NCI-H2081 (cell line): ENCODE data around the gene NHERF1.

Experiments
- DNase-seq, 2 experiments: peaks; one replicate each; lab custom pipeline; 2025; lab: John Stamatoyannopoulos, UW

The NHERF1 gene

DNA sequence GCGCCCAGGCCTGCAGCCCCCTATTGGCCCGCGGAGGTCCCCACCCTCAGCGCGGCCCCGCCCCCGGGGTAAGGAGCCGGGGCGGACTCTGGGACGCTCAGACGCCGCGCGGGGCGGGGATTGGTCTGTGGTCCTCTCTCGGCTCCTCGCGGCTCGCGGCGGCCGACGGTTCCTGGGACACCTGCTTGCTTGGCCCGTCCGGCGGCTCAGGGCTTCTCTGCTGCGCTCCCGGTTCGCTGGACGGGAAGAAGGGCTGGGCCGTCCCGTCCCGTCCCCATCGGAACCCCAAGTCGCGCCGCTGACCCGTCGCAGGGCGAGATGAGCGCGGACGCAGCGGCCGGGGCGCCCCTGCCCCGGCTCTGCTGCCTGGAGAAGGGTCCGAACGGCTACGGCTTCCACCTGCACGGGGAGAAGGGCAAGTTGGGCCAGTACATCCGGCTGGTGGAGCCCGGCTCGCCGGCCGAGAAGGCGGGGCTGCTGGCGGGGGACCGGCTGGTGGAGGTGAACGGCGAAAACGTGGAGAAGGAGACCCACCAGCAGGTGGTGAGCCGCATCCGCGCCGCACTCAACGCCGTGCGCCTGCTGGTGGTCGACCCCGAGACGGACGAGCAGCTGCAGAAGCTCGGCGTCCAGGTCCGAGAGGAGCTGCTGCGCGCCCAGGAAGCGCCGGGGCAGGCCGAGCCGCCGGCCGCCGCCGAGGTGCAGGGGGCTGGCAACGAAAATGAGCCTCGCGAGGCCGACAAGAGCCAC lies at the start of gene NHERF1:
NHERF1 (plus strand) TSS at position 100 of the 750 bp plus-strand sequence; CDS start at position 319, 219 bp downstream.
- DNase-seq = peak; percentile 95

DNA sequence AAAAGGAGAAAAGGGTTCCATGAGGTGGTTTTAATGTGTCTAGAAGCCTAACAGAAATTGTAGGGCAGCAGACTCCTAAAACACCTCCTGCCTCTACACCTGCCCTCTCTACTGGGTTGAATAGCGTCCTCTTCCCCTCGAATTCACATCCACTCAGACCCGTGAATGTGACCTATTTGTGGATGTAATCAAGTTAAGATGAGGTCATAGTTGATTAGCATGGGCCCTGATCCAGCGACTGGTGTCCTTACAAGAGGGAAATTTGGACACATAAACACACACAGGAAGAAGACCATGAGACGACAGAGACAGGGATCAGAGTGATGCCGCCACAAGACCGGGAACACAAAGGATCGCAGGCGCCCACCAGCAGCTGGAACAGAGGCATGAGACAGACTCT lies 49.2 kb upstream of the NHERF1 start:
- no peak for DNase-seq

DNA sequence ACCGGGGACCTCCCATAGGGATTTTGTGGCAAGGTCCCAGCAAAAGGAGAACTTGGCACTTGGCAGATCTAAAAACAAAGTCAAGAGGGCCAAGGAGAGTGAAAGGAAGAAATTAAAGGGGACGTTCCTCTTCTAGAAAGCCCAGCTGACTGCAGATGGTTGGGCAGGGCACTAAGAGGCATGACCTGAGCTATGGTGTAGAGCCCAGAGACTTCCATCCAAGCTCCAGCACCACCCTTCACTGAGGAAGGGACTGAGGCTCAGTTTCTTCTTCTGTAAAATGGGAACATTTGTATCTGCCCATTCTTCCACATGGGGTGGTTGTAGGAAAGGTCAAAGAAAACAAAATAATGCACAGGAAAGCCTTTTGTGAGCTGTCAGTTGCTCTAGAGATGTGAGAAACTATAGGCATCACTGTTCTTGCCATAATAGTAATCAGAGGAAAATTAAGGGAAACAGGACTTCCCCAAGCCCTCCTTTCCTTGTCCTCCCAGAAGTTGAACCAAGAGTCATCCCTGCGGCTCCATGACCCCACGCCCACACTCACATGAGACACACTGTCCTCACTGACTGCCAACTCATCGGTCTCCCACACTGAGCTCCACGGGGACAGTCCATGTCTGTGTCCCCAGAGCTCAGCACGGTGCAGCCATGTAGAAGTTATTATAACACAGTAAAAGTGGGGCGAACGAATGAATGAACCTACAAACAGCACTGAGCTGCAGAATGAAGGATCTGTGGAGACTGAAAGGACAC lies 46.1 kb upstream of the NHERF1 start:
- no peak for DNase-seq

DNA sequence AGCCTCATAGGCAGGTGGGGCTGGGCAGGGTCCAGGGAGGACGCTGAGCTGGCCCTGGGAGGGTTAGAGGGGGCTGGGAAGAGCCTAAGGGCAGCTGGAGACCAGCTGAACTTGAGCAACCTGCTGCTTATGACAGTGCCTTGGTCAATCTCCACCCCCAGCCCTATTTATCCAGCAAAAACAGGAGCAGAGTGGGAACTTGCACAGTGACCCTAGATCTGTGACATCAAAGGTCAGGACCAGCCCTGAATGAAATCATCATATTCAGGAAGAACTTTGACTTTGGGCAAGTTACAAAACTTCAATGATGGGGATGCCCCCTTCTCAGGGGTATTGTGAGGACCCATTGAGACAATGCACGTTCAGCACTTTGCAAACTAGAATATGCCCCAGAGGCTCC lies 45.1 kb upstream of the NHERF1 start:
- DNase-seq = no peak

DNA sequence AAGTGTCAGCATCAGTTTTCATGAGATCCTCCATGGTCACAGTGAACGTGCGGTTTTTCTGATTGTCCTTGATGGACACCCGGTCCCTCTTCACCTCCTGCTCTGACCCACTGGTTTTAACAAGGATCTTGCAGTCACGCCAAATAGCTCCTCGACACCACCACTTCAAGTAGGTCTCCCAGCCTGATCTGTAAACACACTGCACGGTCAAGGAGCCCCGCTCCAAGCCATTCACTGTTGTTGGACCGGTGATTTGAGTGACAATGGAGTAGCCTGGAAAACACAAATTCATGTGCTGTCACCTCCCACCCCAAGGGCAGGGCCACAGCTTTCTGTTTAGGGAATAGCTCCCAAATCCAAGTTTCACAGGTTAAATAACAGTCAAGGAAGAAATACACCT lies 43.9 kb upstream of the NHERF1 start:
- no peak for DNase-seq

DNA sequence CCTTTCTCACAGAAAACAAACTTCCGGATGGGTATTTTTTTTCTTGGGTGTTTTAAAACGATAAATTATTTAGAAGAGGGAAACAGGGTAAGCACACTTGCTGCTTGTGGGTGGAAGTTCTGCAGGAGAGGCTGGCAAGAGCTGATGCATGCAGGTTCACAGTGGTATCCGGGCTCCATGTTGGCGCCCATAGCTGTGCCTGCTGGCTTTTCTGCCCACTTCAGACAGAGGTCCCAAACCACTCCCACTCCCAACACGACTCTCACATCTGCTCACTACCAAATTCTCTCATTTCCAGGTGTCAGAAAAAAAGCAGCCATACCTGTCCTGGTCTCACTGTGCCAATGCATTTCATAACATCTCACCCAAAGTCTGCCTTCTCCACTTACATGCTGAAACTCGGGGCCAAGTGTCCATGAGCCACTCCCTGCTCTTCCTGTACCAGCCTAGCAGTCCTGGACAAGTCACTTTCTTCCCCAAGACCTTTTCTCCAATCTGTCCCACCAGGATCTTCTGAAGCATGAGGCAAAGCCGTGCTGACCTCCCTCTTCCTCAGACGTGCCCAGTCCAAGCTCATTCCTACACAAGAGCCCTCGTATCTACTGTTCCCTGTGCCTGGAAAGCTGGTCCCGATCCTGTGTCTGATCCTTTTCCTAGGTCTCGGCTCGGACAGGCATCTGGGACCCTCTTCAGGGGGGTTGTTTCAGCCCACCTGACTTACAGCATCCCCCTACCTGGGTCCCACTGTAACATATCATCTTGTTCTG lies 37.2 kb upstream of the NHERF1 start:
- no peak for DNase-seq

DNA sequence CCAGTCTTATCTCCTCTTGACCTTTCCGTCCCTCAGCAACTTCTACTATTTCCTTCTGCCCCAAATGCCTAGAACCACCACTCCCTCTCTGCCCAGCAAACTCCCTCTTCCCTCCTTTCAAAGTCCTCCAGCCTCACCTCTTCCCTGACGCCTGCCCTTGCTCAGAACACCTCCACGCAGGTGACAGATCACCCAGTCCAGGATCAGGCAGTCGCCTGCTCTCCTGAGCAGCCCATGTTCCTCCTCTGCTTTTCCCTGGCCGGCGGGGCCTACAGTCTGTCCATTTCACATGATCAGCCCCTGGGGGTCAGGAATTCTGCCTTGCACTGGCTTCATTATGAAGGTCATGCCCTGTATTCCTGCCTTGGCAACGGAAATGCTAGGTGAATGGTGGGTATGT lies 36.1 kb upstream of the NHERF1 start:
- no peak for DNase-seq

DNA sequence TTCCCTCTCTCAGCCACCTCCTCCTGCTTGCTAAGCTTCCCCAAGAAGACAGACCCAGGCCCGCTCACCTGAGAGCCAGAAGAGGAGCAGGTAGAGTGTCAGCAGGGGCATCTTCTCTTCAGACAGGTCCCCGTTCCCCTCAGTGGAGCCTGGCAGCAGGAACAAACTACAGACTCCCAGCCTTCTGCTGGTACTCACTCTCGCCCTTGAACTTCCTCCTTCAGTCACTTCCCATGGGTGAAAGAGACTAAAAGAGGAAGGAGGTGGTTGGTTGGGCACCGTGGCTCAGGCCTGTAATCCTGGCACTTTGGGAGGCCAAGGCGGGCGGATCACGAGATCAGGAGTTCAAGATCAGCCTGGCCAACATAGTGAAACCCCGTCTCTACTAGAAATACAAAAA lies 35.7 kb upstream of the NHERF1 start, which contains the start of gene CD300LF:
CD300LF (minus strand) TSS at position 168 of the 400 bp plus-strand sequence; CDS start at position 111, 57 bp downstream.
- no peak for DNase-seq

DNA sequence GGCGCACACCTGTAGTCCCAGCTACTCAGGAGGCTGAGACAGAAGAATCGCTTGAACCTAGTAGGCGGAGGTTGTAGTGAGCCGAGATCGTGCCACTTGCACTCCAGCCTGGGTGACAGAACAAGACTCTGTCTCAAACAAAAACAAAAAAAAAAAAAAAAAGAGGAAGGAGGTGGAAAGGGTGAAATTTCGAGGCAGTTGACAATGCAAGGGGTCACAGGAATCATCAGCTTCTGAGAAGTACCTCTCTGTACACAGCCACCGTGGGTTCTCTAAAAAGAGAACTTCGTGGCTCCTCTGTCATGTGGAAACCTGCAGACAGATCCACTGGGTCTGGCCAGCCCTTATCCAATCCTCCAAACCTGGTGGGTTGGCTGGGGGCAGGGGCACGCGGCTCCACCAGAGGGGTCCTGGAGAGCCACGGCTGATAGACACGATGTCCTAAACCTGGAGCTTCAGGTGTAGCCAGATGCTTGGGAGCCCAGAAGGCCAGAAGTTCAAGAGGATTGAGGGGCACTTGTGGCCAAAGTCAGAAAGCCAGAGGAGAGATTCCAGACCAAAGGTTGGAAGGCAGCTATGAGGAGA lies 35.2 kb upstream of the NHERF1 start:
- no peak for DNase-seq

DNA sequence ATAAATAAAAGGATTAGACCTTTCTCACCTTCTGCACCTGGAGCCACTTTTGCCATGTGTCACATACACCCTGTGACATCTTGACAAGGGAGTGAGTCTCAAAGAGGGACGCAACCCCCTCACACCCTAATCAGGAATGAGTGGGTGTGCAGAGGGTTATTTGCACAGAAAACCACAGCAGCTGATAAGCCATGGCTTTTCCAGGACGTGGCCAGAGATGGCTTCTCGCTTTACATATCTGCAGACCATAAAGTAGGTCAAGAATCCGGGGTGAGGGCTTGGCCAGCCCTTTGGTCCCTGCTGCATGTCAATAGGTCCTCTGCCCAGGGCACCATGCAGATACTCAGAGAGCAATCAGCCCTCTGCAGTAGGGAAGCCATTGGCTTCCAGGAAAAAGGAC lies 33.3 kb upstream of the NHERF1 start:
- DNase-seq = no peak

DNA sequence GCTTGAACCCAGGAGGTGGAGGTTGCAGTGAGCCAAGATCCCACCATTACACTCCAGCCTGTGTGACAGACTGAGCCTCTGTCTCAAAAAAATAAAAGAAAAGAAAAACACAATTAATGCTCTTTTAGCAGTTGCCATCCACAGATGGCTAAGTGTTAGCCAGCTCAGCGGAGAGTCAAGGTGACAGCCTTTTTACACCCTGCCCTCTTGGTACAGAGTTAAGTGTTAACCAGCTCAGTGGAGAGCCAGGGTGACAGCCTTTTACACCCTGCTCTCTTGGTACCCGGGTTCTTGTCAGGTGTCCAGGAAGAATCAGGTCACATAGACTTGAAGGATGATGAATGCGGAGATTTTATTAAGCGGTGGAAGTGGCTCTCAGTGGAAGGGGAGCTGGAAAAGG lies 27.9 kb upstream of the NHERF1 start:
- no peak for DNase-seq

DNA sequence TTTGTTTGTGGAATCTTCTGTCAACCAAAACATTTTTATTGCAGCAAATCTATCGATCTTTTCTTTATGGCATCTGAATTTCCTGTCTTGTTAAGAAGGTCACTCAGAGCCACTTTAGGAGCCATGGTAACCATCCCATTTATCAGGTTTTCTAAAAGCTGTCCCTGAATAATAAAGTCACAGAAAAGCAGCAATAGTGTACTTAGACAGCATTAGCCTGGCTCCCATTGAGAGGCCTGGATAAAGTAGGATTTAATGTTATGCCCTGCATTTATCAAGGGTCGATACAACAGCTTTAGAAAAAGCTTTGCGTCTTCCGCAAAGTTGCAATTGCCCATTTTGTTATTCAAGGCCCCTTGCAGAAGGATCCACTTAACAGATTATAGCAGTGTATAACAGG lies 25.6 kb upstream of the NHERF1 start:
- DNase-seq = no peak

DNA sequence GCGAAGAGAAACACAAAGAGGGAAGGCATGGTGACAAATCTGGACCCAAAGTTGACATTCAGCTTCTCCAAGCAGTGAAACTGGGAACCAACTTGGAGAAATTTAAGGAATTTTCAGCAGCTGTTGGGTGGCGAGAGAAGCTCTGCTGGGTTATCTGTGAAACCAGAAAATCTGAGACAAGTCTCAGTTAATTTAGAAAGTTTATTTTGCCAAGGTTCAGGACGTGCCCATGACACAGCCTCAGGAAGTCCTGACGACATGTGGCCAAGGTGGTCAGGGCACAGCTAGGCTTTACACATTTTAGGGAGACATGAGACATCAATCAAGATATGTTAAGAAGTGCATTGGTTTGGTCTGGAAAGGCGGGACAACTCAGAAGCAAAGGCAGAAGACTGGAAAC lies 24.5 kb upstream of the NHERF1 start:
- DNase-seq = no peak

DNA sequence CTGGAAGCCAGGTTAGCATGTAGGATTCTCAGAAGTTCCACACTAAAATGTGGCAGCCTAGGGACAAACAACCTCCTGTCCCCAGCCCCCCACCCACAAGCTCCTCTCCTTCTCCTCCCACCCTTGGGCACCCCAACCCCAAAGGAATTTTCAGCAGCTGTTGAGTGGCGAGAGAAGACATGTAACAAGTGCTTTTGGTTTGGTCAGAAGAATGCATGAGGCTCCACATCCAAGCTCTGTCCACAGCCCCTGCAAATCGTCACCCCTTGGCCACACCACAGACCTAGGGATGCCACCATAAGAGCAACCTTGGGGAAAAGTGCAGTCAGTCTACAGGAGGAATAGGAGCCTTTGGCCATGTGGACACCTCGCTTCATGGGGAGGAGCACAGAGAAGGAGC lies 23.3 kb upstream of the NHERF1 start:
- DNase-seq = no peak

DNA sequence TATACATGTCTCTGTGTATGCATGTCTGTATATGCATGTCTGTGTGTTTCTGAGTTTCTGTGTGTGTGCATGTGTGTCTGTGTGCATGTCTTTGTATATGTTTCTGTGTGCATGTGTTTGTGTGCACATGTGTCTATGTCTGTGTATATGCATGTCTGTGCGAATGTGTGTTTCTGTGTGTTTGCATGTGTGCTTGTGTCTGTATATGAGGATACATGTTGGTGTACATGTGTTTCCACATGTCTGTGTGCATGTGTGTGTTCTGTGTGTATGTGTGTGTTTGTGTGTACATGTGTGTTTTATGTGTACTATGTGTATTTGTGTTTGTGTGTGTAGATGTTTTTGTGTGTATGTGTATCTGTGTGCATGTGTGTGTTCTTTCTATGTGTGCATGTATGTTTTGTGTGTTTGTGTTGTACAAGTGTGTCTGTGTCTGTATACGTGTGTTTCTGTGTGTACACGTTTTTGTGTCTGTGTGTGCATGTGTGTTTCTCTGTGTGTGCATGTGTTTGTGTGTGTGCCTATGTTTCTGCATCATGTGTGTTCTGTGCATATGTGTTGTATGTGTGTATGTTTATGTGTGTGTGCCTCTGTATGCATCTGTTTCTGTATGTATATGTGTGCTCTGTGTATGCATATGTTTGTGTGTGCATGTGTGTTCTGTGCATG lies 20.3 kb upstream of the NHERF1 start:
- DNase-seq = no peak

DNA sequence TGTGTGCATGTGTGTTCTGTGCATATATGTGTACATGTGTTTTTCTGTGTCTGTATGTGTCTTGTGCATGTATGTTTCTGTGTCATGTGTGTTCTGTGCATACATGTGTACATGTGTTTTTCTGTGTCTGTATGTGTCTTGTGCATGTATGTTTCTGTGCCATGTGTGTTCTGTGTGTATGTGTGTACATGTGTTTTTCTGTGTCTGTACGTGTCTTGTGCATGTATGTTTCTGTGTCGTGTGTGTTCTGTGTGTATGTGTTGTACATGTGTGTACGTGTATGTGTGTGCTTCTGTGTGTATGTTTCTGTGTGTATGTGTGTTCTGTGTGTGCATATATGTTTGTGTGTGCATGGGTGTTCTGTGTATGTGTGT lies 19.7 kb upstream of the NHERF1 start:
- no peak for DNase-seq

DNA sequence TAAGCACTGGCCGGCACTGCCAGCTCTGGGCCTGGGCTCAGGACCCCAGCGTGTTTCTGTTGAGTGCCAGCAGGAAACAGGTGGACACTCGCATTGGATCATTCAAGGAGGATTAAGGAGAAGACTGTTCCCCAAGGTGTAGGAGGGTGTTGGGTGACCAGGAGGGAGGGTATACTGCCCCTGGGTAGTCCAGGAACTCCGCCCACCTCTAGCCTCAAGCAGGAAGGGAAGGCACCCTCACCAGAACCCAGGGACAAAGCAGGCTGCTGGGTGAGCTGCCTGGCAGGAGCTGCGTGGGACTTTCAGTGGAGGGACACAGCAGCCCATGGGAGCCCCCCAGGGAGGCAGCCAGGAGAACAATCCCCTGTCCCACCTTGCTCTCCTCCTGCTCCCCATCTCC lies 19.1 kb upstream of the NHERF1 start:
- DNase-seq = no peak

DNA sequence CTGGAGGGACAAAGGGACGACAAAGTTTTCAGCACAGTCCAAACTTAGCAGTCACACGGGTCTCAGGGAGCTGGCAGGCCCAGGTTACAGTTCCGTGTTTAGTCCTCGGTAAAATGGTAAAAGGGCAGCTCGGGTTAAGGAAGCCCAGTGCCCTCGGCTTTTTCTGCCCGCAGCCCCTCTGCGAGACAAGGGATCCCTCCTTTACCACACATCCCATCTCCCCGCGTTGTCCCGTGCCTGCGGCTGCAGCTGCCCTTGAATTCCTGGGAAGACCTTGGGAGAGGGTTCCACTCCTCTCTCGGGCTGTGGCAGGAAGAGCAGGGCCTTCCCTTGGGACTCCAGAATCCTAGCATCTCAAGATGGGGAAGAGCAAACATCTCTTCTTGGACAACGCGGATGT lies 18.6 kb upstream of the NHERF1 start:
- DNase-seq = no peak

DNA sequence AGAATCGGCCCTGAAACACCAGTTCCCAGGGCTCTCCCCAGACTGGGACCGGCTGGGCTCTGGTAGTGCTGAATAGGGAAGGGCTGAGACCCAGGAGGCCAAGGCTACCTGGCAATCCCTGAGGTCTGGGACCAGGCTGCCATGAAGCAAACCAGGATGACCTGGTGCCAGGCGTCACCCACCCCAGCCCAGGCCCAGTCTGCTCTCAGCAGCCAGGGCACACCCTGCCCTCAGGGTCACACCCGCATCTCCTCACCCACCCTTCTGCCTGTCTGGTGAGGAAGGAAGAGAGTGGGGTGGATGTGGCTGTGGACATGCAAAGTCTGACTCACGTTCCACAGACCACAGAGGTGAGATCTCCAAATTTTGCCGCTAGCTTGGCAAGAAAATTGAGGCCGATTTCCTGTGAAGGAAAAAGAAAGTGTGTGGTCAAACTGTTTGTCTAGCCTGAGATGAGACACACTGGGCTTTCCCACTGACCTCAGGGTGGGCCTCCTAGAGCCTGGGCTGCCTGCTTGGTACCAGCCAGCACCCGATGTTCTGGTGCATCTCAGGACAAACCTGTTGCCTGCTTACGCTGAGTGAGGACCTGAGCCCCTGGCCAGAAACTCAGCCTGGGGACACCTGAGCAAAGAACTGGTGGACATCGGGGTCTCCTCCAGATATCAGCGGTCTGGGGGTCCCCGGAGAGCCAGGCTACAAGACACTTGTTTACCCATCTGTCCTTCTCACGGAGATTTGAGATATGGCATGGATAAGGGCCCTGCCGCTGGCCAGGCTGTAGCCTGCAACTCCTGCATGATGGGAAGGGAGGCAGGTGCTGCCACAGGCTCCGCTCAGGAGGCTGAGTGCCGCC lies 17.7 kb upstream of the NHERF1 start:
- DNase-seq = no peak

DNA sequence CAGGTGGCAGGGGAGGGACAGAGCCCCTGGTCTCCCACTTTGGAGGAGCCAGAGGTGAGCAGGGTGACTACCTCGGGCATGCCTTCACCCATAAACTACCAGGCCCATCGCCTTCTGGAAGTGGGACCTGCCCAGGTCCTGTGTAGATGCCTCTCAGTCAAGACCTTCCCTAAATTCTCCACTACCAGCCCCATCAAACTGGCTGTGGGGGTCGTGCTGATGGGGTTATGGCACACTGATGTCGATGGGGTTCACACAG lies 17.2 kb upstream of the NHERF1 start:
- DNase-seq = no peak
